ENCODE data around the gene KIF13A.
"Not testable (repeated sequence)": the region's sequence is repeated elsewhere in the genome, so short reads cannot be mapped to it uniquely, and the experiment has no call there.

KIF13A gene

GRCh38 chr6:17867880-17868279 lies 119.6 kb downstream of the KIF13A start:
- DNase-seq = no peak

- no peak for DNase-seq
Observed at GRCh38 chr6:17866876-17867444, 120.5 kb downstream of the KIF13A start.

- no peak for DNase-seq
Observed at GRCh38 chr6:17865798-17866725, 121.4 kb downstream of the KIF13A start.

GRCh38 chr6:17865243-17865642 lies 122.2 kb downstream of the KIF13A start:
- DNase-seq = no peak

GRCh38 chr6:17863901-17864754 lies 123.3 kb downstream of the KIF13A start:
- DNase-seq = no peak

GRCh38 chr6:17861361-17861760 lies 126.1 kb downstream of the KIF13A start:
- no peak for DNase-seq

GRCh38 chr6:17859846-17860245 lies 127.6 kb downstream of the KIF13A start:
- no peak for DNase-seq

- no peak for DNase-seq
Observed at GRCh38 chr6:17858584-17858983, 128.9 kb downstream of the KIF13A start.

GRCh38 chr6:17857188-17857587 lies 130.2 kb downstream of the KIF13A start:
- not testable (repeated sequence) for DNase-seq

- DNase-seq = no peak
Observed at GRCh38 chr6:17856306-17856705, 131.1 kb downstream of the KIF13A start.

- DNase-seq = no peak
Observed at GRCh38 chr6:17855381-17855780, 132.1 kb downstream of the KIF13A start.

GRCh38 chr6:17853533-17853932 lies 133.9 kb downstream of the KIF13A start:
- no peak for DNase-seq

GRCh38 chr6:17851720-17852161 lies 135.7 kb downstream of the KIF13A start:
- DNase-seq = no peak

GRCh38 chr6:17851001-17851719 lies 136.3 kb downstream of the KIF13A start:
- DNase-seq = no peak

GRCh38 chr6:17850281-17850680 lies 137.2 kb downstream of the KIF13A start:
- no peak for DNase-seq

- DNase-seq = no peak
Observed at GRCh38 chr6:17847203-17847760, 140.2 kb downstream of the KIF13A start.

GRCh38 chr6:17846762-17847161 lies 140.7 kb downstream of the KIF13A start:
- DNase-seq = no peak

GRCh38 chr6:17845598-17845997 lies 141.8 kb downstream of the KIF13A start:
- DNase-seq = no peak

- not testable (repeated sequence) for DNase-seq
Observed at GRCh38 chr6:17844967-17845366, 142.5 kb downstream of the KIF13A start.

- no peak for DNase-seq
Observed at GRCh38 chr6:17842934-17843821, 144.3 kb downstream of the KIF13A start.
